ELR (cell line): Measurements from ENCODE around the gene TNFSF15.
"Not testable (repeated sequence)": the region's sequence is repeated elsewhere in the genome, so short reads cannot be mapped to it uniquely, and the experiment has no call there.

ENCODE experiments used
- DNase-seq: peaks from one replicate; pipeline ENCODE4 v3.0.0-alpha.2; 2015; ENCODE audit warnings: low read depth

The TNFSF15 gene

DNA sequence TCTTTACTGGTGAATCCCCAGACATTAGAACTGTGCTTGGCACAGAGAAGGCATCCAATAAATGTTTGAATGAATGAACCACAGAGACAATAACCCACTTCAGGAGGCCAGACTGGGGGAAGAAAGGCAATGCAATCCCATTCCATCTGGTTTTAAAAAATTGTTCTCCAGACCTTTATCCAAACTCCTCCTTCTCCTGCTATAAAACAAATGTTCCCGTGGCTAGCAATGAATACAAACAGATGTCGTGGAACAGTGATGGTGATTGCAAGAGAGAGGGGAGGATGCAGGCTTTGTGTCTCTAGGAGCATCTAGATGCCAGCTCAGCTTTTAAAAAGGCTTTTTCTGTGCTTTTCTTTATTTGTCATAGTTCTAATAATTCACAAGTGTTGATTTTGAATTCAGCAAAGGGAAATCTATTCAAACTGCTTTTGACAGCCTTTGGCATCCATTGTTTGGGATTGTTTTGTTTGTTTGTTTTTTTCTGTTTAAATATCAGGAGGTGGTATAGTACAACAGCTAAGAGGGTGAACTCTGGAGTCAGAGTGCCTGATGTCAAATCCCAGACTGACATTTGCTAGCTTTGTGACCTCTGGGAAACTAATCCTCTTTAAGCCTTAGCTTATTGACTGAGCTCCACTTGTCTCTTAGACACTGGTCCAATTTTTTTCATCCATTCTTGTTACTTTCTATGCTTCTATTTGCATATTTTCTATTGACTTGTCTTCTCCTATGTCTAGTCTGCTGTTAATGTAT is 59.1 kb downstream of the TNFSF15 start:
- DNase-seq, result no peak

- DNase-seq, result no peak
These were observed 59.8 kb downstream of the TNFSF15 start for GRCh38 chr9:114745879-114746550.

DNA sequence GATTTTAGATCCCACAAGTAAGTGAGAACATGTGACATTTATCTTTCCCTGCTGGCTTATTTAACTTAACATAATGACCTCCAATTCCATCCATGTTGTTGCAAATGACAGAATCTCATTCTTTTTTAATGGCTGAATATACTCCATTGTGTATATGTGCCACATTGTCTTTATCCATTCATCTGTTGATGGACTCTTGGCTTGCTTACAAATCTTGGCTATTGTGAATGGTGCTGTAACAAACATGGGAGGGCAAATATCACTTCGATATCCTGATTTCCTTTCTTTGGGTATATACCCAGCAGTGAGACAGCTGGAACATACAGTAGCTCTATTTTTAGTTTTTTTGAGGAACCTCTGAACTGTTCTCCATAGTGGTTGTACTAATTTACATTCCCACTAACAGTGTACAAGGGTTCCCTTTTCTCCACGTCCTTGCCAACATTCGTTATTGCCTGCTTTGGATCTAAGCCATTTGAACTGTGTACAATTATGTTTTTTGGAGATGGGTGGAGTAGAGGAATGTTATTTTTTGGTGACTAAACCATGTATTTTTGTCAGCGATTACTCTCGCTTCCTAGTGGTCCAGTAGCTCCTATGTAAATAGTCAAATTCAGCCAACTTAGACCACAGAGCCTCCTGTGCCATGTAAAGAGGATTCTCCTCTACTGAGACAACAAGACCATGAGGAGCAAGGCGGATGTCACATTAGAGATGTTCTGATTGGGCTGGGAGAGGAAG is 60.6 kb downstream of the TNFSF15 start:
- DNase-seq, result no peak

GRCh38 chr9:114743446-114743845 is 62.4 kb downstream of the TNFSF15 start:
- DNase-seq, result no peak

- no peak for DNase-seq
These were observed 62.9 kb downstream of the TNFSF15 start for GRCh38 chr9:114742947-114743346.

DNA sequence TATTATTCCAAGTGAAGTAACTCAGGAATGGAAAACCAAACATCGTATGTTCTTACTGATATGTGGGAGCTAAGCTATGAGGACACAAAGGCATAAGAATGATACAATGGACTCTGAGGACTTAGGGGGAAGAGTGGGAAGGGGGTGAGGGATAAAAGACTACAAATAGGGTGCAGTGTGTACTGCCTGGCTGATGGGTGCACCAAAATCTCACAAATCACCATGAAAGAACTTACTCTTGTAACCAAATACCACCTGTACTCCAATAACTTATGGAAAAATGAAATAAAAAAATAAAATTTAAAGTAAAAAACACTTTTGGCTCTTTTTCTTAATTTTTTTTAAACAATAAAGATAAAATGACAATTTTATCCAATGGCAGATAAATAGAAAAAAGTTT is 64.3 kb downstream of the TNFSF15 start:
- not testable (repeated sequence) for DNase-seq

- peak; percentile 95 for DNase-seq
These were observed 67.1 kb downstream of the TNFSF15 start for GRCh38 chr9:114738581-114739316.

- no peak for DNase-seq
These were observed 68.0 kb downstream of the TNFSF15 start for GRCh38 chr9:114737847-114738246.

GRCh38 chr9:114737118-114737517 is 68.7 kb downstream of the TNFSF15 start:
- no peak for DNase-seq

GRCh38 chr9:114735704-114736103 is 70.1 kb downstream of the TNFSF15 start:
- peak; percentile 29 for DNase-seq

GRCh38 chr9:114735139-114735538 is 70.7 kb downstream of the TNFSF15 start:
- not testable (repeated sequence) for DNase-seq
